ENCODE data around the gene EFCAB3.
A peak's percentile ranks its signal among the peaks of the same experiment; 100 is the strongest.
"Not testable (repeated sequence)": the region's sequence is repeated elsewhere in the genome, so short reads cannot be mapped to it uniquely, and the experiment has no call there.

Gene EFCAB3

DNA sequence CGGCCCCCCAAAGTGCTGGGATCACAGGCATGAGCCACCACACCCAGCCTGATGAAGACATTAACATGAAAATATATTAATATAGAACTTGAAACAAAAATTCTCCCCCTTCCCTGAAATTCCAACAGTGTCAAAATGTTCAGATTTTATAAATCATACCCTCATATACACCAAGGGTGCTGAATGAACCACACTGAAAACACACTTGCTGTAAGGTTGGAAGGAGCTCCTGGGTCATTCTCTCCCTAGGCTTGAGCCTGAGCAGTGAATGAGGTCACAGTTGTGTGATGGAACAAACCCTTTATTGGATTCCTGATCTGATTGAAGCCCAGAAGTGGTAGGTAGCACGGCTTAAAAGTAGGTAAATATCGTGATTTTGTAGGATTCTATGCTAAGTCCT is at the start of gene EFCAB3:
EFCAB3 (plus strand) TSS at position 301 of the 400 bp plus-strand sequence. CDS start 2,427 bp downstream, outside the sequence.
- DNase-seq, result no peak

DNA sequence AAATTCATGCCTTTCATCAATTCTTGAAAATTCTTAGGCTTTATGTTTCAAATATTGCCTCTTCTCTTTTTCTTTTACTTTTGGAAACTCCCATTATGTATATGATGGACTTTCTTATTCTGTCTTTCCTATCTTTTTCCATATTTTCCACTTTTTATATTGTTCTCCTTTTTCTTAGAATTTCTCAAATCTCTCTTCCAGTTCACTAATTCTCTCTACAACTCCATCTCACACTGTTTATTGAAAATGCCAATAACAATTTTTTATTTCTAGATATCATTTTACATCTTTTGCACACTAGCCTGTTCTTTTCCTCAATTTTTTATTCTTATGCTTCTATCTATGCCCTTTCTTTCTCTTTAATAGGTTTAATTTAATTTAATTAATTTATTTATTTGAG is 43.8 kb upstream of the EFCAB3 start:
- no peak for DNase-seq

DNA sequence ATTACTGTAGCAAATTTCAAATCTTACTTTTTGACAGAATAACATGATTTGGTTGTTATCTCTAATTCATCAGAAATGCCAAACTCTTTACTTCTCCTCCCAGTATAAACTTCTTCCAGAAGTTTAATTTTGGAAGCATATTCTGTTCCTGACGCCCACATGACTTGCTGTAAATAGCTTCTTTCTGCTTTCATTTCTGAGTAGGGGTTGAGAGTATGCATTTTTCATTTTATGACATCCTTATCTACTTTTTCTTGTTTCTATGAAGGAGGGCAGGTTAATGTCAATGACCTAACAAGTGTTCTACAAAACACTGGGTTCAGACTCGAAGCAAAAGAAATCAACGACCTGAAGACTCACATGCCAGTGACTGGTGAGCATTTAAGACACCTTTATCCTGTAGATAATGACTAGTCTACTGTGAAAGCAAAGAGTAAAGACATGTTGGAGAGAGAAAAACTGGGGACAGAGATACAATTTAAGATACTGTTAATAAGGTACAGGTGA is 36.5 kb upstream of the EFCAB3 start:
- DNase-seq, result no peak

DNA sequence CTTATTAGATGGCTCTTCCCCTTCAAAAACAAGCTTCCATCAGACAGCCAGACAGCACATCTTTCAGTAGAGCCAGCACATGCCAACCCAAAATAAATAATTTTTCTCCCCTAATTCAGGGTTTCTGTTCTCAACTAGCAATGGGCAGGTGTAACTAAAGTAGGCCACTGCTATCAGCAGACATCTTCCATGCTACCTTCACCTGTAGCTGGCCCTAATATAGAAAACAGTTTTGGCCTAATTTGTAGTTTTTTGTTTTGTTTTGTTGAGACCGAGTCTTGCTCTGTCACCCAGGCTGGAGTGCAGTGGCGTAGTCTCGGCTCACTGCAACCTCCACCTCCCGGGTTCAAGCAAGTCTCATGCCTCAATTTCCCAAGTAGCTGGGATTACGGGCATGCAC is 29.2 kb upstream of the EFCAB3 start:
- DNase-seq, result no peak

DNA sequence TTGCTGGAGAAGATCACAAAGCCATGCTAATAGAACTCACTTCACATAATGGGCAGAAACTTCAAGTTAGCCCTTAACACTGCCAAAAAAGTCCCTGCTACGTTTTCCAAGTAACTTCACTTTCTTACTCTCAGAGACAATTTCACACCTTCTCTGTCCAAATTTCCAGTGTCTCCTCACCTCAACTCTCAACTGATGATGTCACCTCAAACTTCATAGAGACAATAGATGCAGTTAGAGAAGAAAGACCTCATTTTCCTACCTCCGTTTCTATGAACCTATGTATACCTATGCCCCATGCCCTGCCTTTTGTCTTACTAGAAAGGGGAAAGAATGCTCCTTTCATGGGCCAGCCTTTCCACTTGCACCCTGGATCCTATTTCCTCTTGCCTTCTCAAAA is 14.2 kb upstream of the EFCAB3 start:
- DNase-seq, result no peak

DNA sequence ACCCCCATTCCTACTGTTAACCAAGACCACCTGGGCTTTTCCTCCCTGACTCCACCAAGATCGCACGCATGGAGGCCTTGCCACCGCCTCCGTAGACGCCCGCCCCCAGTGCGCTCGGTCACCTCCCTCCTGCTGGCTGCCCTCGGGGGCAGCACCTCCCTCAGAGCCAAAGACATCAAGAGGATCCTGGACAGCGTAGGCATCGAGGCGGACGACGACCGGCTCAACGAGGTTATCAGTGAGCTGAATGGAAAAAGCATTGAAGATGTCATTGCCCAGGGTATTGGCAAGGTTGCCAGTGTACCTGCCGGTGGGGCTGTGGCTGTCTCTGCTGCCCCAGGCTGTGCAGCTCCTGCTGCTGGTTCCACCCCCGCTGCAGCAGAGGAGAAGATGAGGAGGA is 1.2 kb downstream of the EFCAB3 start:
- no peak for DNase-seq

DNA sequence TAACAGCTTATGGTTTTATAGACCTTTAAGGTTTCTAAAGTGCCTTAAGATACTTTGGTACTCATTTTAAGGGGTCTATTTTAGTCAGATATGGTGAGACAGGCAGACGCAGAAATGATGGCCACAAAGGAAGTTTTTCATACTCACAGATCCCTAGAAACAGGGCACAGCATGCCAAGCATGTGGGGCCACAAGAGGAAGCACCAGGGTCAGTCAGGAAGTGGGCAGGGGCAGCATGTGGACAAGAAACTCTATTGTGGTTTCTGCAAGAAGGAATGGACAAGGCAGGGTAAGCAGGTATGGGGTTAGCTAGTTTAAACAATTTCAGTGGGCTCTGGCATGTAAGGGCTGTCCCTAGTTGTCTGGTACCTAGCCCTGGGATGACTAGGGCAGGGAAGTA is 8.5 kb downstream of the EFCAB3 start:
- DNase-seq, result no peak

- DNase-seq, result no peak
These were observed 12.6 kb downstream of the EFCAB3 start for GRCh38 chr17:62392908-62393307.

DNA sequence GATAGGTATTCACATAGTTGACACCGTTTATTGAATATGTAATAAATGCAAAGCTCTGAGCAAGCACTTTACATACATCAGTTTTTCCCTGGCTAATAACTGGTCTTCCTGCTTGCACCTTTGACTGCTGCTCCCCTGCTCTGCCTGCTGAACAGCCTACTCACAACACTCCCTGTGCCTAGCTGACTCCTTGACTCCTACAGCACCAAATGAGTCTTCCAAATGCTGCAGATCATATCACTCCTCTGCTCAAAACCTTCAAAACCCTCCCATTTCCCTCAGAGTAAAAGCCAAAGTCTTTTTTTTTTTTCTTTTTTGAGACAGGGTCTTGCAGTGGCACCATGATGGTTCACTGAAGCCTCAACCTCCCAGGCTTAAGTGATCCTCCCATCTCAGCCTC is 18.5 kb downstream of the EFCAB3 start:
- DNase-seq, result no peak

- DNase-seq, result no peak
These were observed 25.1 kb downstream of the EFCAB3 start for GRCh38 chr17:62405451-62405850.

DNA sequence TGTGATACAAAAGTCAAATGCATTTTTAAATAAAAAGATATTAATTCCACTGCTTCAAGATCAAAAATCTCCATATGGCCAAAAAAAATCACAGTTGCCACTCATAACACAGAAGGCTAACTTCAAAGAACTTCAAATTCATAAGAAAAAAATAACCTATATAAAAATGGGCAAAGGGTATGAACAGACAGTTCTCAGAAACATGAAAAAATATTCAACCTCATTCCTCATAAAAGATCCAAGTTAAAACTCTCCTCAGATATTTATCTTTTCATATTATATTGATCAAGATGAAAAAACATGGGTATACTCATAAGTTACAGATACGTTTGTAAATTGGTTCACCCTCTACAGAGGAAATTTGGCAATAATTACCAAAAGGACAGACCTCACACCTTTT is 32.7 kb downstream of the EFCAB3 start:
- not testable (repeated sequence) for DNase-seq

DNA sequence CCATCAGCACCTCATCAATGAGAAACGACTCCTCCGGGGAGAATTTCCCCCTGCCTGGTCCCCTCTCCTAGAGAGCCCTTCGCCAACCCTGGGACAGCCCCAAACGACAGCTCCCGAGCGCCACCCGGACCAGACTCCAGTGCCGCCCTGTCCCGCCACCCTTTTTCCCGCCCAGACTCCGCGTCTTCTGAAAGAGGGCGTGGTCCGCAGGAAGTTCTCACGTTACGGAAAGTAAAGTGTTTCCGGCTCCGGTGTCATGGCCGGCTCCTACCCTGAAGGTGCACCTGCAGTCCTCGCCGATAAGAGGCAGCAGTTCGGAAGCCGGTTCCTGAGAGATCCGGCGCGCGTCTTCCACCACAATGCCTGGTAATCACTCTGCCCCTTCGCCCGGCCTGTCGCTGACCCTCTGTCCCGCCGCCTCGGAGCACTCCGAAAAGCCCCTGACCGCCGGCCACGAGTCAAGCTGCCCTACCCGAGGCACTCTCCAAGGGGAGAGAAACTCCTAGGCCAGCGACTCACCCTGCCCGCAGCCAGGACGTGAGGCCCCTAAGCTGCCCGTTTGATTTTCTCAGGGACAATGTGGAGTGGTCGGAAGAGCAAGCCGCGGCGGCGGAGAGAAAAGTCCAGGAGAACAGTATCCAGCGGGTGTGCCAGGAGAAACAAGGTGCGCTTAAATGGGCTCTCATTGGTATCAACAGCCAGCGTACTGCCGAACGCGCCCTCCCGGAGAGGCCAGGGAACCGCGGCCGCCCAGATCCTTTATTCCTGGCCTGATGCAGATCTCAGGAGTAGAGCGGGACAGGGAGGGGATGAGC is 43.5 kb downstream of the EFCAB3 start, which contains the start of gene METTL2A:
METTL2A (plus strand) TSS at position 251 of the 815 bp plus-strand sequence; CDS start at position 257, 6 bp downstream.
- DNase-seq, result peak; percentile 89

- not testable (repeated sequence) for DNase-seq
These were observed 45.9 kb downstream of the EFCAB3 start for GRCh38 chr17:62426214-62426613.

GRCh38 chr17:62435251-62435650 is 54.9 kb downstream of the EFCAB3 start:
- not testable (repeated sequence) for DNase-seq

DNA sequence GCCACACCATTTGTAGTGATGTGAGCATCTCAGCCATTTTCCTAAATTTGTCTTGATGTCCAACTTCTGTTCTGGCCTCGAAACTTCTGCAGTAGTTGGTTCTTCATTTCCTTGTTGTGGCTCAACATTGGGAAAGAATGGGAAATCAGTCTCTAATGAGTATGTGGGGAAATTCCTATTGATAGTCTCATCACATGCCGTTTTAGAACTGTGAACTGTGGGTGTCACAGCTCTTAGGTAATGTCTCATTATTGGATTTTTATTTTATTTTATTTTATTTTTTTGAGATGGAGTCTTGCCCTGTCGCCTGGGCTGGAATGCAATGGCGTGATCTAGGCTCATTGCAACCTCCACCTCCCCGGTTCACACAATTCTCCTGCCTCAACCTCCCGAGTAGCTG is 60.8 kb downstream of the EFCAB3 start:
- DNase-seq, result not testable (repeated sequence)

- no peak for DNase-seq
These were observed 63.7 kb downstream of the EFCAB3 start for GRCh38 chr17:62444063-62444462.

DNA sequence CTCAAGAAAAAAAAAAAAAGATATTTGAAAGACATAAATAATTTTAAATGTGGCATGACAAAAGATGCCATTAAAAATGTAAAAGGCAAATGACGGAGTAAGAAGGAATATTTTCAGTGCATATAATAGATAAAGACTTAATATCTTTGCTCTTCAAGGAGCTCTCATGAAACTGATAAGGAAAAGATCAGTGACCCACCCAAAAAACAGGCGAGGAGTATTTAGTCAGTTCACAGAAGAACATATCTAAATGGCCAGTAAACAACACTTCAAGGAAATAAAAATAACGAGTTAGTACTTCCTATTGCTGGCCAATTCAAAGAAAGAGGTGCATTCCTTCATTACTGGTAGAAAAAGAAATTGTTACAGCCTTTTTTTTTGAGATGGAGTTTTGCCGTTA is 65.4 kb downstream of the EFCAB3 start:
- not testable (repeated sequence) for DNase-seq

GRCh38 chr17:62452195-62452594 is 71.8 kb downstream of the EFCAB3 start:
- not testable (repeated sequence) for DNase-seq

DNA sequence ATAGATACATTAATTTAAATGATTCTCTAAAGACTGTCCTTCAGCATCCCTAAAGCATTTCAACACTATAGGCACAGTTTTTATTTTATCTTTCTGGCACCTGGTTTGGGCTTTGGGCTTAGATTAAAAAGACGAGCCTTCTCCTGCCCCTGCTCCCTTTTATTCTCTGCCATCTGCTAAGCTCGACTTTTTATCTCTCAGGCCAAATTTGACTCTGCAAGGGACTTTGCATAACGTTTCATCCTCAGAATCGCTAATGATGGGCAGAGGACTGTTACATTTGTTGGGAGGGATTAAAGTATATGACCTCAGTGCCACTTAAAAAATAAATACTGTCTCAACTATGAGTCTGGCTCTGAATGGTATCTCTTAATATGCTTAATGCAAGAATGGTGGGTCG is 72.7 kb downstream of the EFCAB3 start:
- DNase-seq, result not testable (repeated sequence)

- not testable (repeated sequence) for DNase-seq
These were observed 73.3 kb downstream of the EFCAB3 start for GRCh38 chr17:62453656-62454055.

GRCh38 chr17:62454111-62454510 is 73.8 kb downstream of the EFCAB3 start:
- not testable (repeated sequence) for DNase-seq

GRCh38 chr17:62456016-62456415 is 75.7 kb downstream of the EFCAB3 start:
- no peak for DNase-seq

DNA sequence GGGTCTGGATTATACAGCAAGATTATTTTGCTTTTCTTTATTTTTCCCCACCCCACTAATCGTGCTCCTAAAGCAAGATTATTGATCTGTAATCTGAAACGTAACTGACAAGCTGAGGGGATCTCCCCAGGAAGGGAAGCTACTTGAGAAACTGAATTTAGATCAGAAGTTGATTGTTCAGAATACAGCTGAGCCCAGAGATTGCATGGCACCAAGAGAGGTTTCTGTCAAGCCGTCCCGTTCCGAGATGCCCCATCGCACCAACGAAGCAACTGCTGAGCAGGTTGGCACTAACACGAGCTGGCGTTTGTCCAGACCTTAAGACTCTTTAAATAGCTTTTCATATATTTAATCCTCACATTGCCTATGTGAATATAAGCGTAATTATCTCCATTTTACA is 78.1 kb downstream of the EFCAB3 start:
- not testable (repeated sequence) for DNase-seq

DNA sequence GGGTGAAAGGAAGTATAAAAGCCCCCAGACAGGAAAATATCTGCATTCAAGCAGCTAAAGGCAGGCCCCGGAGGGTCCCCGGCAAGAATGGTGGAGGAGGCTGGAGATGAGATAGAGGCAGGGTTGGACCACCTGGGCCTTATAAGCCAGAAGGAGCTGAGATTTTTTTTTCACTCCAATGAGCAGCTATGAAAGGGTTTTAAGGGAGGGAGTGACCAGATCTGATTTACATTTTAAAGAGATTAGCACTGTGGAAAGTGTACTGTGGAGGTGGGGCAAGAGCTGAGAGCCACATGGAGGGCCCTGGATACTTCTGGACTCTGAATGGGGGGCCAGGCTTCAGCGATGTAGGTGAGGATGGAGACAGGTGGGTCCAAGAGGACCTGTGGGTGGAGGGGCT is 84.1 kb downstream of the EFCAB3 start:
- DNase-seq, result not testable (repeated sequence)

All from left hindlimb (tissue), 1 donor.